HEK293 (cell line): ENCODE results near the gene TSPAN14.

Experiments used
- CTCF ChIP-seq: fragments of 450-650 bp; formaldehyde crosslinking; IDR thresholded peaks from 2 replicates; pipeline ENCODE4 v1.5.1; 2016; ENCODE audit warnings: missing biosample characterization, missing genetic modification characterization
- GLI2 ChIP-seq: fragments of 450-650 bp; formaldehyde crosslinking; IDR thresholded peaks from 2 replicates; pipeline ENCODE4; 2017; ENCODE audit warnings: missing biosample characterization, missing genetic modification characterization, low read depth, borderline replicate concordance
- KLF17 ChIP-seq: fragments of 450-650 bp; formaldehyde crosslinking; IDR thresholded peaks from 2 replicates; pipeline ENCODE4 v1.5.1; 2016; ENCODE audit warnings: missing biosample characterization, missing genetic modification characterization
- ZBTB17 ChIP-seq: fragments of 450-650 bp; formaldehyde crosslinking; IDR thresholded peaks from 2 replicates; pipeline ENCODE4 v1.5.1; 2016; ENCODE audit warnings: missing biosample characterization, missing genetic modification characterization
- ZNF16 ChIP-seq: fragments of 450-650 bp; formaldehyde crosslinking; IDR thresholded peaks from 2 replicates; pipeline ENCODE4 v1.5.1; 2016; ENCODE audit warnings: low read depth, missing biosample characterization, missing genetic modification characterization
- ZNF23 ChIP-seq: fragments of 450-650 bp; formaldehyde crosslinking; IDR thresholded peaks from 2 replicates; pipeline ENCODE4 v1.5.1; 2016; ENCODE audit warnings: missing biosample characterization, missing genetic modification characterization, borderline replicate concordance
- ZNF324 ChIP-seq: fragments of 450-650 bp; formaldehyde crosslinking; IDR thresholded peaks from 2 replicates; pipeline ENCODE4 v1.5.1; 2016; ENCODE audit warnings: missing biosample characterization, missing genetic modification characterization
- ZNF449 ChIP-seq: fragments of 450-650 bp; formaldehyde crosslinking; IDR thresholded peaks from 2 replicates; pipeline ENCODE4 v1.5.1; 2017; ENCODE audit warnings: missing biosample characterization, mild to moderate bottlenecking, missing genetic modification characterization, moderate library complexity
- ZNF670 ChIP-seq: fragments of 450-650 bp; formaldehyde crosslinking; IDR thresholded peaks from 2 replicates; pipeline ENCODE4 v1.5.1; 2016; ENCODE audit warnings: missing biosample characterization, missing genetic modification characterization, low read depth
- ZNF777 ChIP-seq: fragments of 450-650 bp; formaldehyde crosslinking; IDR thresholded peaks from 2 replicates; pipeline ENCODE4 v1.5.1; 2017; ENCODE audit warnings: missing biosample characterization, missing genetic modification characterization, borderline replicate concordance
- TF ChIP-seq, protein P1 (sequence below): fragments of 450-650 bp; formaldehyde crosslinking; IDR thresholded peaks from 2 replicates; pipeline ENCODE4 v1.5.1; 2016; ENCODE audit warnings: missing biosample characterization, missing genetic modification characterization
- TF ChIP-seq, protein P2 (sequence below): fragments of 450-650 bp; formaldehyde crosslinking; conservative IDR thresholded peaks from 2 replicates; pipeline ENCODE4 v1.5.1; 2016; ENCODE audit warnings: low read depth, missing biosample characterization, missing genetic modification characterization

- TF ChIP-seq GLI2 (tag by site-specific recombination) (no peak), ZNF23 (no peak), ZNF670 (no peak), KLF17 (tag by site-specific recombination) (no peak), ZBTB17 (tag by site-specific recombination) (no peak), ZNF777 (tag by site-specific recombination) (no peak), ZNF324 (no peak), CTCF (no peak), ZNF449 (tag by site-specific recombination) (no peak), ZNF16 (tag by site-specific recombination) (no peak)
- TF ChIP-seq, protein P1, sequence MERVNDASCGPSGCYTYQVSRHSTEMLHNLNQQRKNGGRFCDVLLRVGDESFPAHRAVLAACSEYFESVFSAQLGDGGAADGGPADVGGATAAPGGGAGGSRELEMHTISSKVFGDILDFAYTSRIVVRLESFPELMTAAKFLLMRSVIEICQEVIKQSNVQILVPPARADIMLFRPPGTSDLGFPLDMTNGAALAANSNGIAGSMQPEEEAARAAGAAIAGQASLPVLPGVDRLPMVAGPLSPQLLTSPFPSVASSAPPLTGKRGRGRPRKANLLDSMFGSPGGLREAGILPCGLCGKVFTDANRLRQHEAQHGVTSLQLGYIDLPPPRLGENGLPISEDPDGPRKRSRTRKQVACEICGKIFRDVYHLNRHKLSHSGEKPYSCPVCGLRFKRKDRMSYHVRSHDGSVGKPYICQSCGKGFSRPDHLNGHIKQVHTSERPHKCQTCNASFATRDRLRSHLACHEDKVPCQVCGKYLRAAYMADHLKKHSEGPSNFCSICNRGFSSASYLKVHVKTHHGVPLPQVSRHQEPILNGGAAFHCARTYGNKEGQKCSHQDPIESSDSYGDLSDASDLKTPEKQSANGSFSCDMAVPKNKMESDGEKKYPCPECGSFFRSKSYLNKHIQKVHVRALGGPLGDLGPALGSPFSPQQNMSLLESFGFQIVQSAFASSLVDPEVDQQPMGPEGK, result no peak
- TF ChIP-seq, protein P2, sequence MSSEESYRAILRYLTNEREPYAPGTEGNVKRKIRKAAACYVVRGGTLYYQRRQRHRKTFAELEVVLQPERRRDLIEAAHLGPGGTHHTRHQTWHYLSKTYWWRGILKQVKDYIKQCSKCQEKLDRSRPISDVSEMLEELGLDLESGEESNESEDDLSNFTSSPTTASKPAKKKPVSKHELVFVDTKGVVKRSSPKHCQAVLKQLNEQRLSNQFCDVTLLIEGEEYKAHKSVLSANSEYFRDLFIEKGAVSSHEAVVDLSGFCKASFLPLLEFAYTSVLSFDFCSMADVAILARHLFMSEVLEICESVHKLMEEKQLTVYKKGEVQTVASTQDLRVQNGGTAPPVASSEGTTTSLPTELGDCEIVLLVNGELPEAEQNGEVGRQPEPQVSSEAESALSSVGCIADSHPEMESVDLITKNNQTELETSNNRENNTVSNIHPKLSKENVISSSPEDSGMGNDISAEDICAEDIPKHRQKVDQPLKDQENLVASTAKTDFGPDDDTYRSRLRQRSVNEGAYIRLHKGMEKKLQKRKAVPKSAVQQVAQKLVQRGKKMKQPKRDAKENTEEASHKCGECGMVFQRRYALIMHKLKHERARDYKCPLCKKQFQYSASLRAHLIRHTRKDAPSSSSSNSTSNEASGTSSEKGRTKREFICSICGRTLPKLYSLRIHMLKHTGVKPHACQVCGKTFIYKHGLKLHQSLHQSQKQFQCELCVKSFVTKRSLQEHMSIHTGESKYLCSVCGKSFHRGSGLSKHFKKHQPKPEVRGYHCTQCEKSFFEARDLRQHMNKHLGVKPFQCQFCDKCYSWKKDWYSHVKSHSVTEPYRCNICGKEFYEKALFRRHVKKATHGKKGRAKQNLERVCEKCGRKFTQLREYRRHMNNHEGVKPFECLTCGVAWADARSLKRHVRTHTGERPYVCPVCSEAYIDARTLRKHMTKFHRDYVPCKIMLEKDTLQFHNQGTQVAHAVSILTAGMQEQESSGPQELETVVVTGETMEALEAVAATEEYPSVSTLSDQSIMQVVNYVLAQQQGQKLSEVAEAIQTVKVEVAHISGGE (tag by site-specific recombination), result no peak
Observed at GRCh38 chr10:80504897-80505465, 50.9 kb downstream of the TSPAN14 start.
